Measurements from ENCODE around the gene ACAP3. TPM values are rescaled to one million over a fixed set of nuclear protein-coding genes. Genes with fewer than 3 reads are reported as not detected.

ACAP3 gene
- total RNA-seq, 1 donor from 2014 or later: 51.3 TPM

GRCh38 chr1:1344655-1345361, 37.1 kb upstream of the ACAP3 start:
- DNase-seq: no peak

GRCh38 chr1:1343811-1344421, 36.2 kb upstream of the ACAP3 start:
- no peak for DNase-seq

- no peak for DNase-seq
These were observed 34.9 kb upstream of the ACAP3 start for GRCh38 chr1:1342584-1343115.

- no peak for DNase-seq
These were observed 34.4 kb upstream of the ACAP3 start for GRCh38 chr1:1342061-1342562.

GRCh38 chr1:1341549-1342021, 33.9 kb upstream of the ACAP3 start:
- no peak for DNase-seq

GRCh38 chr1:1340791-1341548, 33.2 kb upstream of the ACAP3 start:
- no peak for DNase-seq

- no peak for DNase-seq
These were observed 32.5 kb upstream of the ACAP3 start for GRCh38 chr1:1340185-1340584.

GRCh38 chr1:1338278-1338677, 30.5 kb upstream of the ACAP3 start:
- no peak for DNase-seq

GRCh38 chr1:1337793-1338147, 30.0 kb upstream of the ACAP3 start:
- DNase-seq: no peak

- DNase-seq: no peak
These were observed 29.4 kb upstream of the ACAP3 start for GRCh38 chr1:1336931-1337792.

- DNase-seq: no peak
These were observed 28.7 kb upstream of the ACAP3 start for GRCh38 chr1:1336446-1336845.

- no peak for DNase-seq
These were observed 28.1 kb upstream of the ACAP3 start for GRCh38 chr1:1335792-1336248.

GRCh38 chr1:1335283-1335682, 27.6 kb upstream of the ACAP3 start:
- DNase-seq: no peak

- DNase-seq: no peak
These were observed 27.1 kb upstream of the ACAP3 start for GRCh38 chr1:1334835-1335234.

- DNase-seq: no peak
These were observed 26.0 kb upstream of the ACAP3 start for GRCh38 chr1:1333551-1334241.

GRCh38 chr1:1332774-1333480, 25.2 kb upstream of the ACAP3 start:
- DNase-seq: no peak

- no peak for DNase-seq
These were observed 24.5 kb upstream of the ACAP3 start for GRCh38 chr1:1332031-1332755.

- no peak for DNase-seq
These were observed 23.6 kb upstream of the ACAP3 start, which contains the start of gene TAS1R3 for GRCh38 chr1:1331068-1331965. TAS1R3 (plus strand) TSS chr1:1331280; CDS start chr1:1331346, 66 bp downstream.

Data from occipital lobe (tissue), 2 donors.